ENCODE data around the gene ZNF785. TPM values are rescaled to one million over a fixed set of nuclear protein-coding genes. Genes with fewer than 3 reads are reported as not detected.

ZNF785 gene
- total and polyA plus RNA-seq, 3 experiments from 2014 or later, result 4.8 to 13.0 (median 10.9) TPM

DNA sequence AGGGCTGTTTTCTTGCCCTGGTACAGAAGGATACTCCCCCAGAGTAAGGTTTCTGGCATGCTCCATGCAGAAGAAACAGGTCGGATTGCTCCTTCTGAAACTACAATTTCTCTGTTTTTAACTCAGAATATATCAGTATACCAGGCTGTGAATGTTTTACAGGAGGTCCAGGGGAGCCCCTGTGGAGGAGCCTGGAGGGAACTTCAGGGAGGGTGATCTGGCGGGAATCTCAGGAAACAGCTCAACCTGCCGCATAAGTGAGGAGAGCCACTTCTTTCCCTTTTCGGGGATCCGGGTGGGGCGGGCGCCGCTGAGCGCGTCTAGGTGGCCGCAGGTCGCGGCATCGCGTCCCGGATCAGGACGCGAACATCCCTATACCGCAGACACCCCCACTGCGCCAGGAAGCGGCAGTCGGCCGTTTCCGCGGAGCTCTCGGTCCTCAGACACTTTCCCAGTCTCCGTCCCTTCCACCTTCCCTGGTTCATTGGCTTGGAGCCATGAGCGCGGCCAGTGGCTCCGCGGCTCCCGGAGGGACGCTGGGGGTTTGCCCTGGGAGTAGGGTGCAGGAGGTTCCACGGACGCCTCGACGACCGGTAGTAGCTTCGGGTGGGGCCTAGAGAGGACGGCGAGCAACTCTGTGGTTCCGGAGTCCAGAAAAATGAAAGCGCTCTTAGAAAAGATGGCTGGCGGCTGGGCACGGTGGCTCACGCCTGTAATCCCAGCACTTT, 24.2 kb downstream of the ZNF785 start:
- Mint-ChIP-seq H3K36me3 (peaks cover 0 to 9% (median 0%) of the 10 kb centered on the region in 3 donors), H3K27ac (peak overlapping the region; percentile 73 to 87 (median 81)), H3K4me1 (peaks cover 20 to 38% (median 23%) of the 10 kb centered on the region in 3 donors), H3K27me3 (peaks cover 0 to 2% of the 10 kb centered on the region in 2 donors), H3K4me3 (peak overlapping the region; percentile 80 to 89 (median 83)), H3K9me3 (no peaks in the 10 kb centered on the region)
- peaks cover 13% of the 10 kb centered on the region for H3K4me1 ChIP-seq (ENCODE audit: insufficient read depth, low read length)
- POLR2A ChIA-PET, result interaction anchor here (0.7 to 2.3 kb wide), 3 partner anchors 10 to 71 kb away, joined by 3 to 15 read pairs (median 4); partner anchors contain the start of genes ZNF688 and ZNF747
- no peak overlapping the region for H3K27ac ChIP-seq (ENCODE audit: low read depth, low read length)
- H3K9me3 ChIP-seq (ENCODE audit: low read length), result no peaks in the 10 kb centered on the region
- H3K27me3 ChIP-seq (ENCODE audit: insufficient read depth, low read length, poor library complexity, severe bottlenecking), result no peaks in the 10 kb centered on the region
- peak in 1 of 5 donors; percentile 7 for DNase-seq
- CTCF ChIA-PET, result interaction anchor here (1.0 to 1.6 kb wide), 3 partner anchors 26 to 131 kb away, joined by 3 to 5 read pairs (median 4); partner anchors contain the start of gene DCTPP1
- no peak overlapping the region for H3K4me3 ChIP-seq (ENCODE audit: low read length)
- peaks cover under 1% of the 10 kb centered on the region for H3K36me3 ChIP-seq (ENCODE audit: insufficient read depth, low read length)

DNA sequence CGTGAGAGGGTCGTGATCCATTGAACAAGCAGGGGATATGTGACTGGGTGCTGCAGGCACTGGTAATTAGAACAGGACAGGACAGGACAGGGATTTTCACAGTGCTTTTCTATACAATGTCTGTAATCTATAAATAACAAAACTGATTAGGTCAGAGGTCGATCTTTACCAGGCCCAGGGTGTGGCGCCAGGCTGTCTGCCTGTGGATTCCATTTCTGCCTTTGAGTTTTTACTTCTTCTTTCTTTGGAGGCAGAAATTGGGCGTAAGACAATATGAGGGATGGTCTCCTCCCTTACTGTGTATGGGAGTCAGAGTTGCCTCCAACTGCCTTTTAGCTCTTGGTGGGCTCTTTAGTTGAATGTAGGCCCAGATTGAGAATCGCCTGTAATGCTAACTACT, 25.8 kb downstream of the ZNF785 start:
- peak overlapping the region in 4 of 8 donors; percentile 43 to 87 (median 68) for H3K27ac Mint-ChIP-seq
- peaks cover 0 to 2% of the 10 kb centered on the region in 2 donors for H3K27me3 Mint-ChIP-seq
- peaks cover 0 to 22% (median 0%) of the 10 kb centered on the region in 3 donors for H3K36me3 Mint-ChIP-seq
- H3K9me3 ChIP-seq (ENCODE audit: low read length), result no peaks in the 10 kb centered on the region
- peaks cover 17% of the 10 kb centered on the region for H3K4me1 ChIP-seq (ENCODE audit: insufficient read depth, low read length)
- peak overlapping the region in 6 of 7 donors; percentile 53 to 90 (median 76) for H3K4me3 Mint-ChIP-seq
- peaks cover 24 to 49% (median 26%) of the 10 kb centered on the region in 3 donors for H3K4me1 Mint-ChIP-seq
- no peak overlapping the region for H3K27ac ChIP-seq (ENCODE audit: low read depth, low read length)
- H3K27me3 ChIP-seq (ENCODE audit: insufficient read depth, low read length, poor library complexity, severe bottlenecking), result no peaks in the 10 kb centered on the region
- no peak for DNase-seq
- H3K9me3 Mint-ChIP-seq, result no peaks in the 10 kb centered on the region
- CTCF ChIA-PET, result interaction anchor here (1.2 to 3.2 kb wide), 3 partner anchors 25 to 43 kb away, joined by 3 to 69 read pairs (median 6); partner anchors contain the start of gene ZNF747
- POLR2A ChIA-PET, result no interaction called here
- no peak overlapping the region for H3K4me3 ChIP-seq (ENCODE audit: low read length)
- H3K36me3 ChIP-seq (ENCODE audit: insufficient read depth, low read length), result peaks cover 4% of the 10 kb centered on the region

DNA sequence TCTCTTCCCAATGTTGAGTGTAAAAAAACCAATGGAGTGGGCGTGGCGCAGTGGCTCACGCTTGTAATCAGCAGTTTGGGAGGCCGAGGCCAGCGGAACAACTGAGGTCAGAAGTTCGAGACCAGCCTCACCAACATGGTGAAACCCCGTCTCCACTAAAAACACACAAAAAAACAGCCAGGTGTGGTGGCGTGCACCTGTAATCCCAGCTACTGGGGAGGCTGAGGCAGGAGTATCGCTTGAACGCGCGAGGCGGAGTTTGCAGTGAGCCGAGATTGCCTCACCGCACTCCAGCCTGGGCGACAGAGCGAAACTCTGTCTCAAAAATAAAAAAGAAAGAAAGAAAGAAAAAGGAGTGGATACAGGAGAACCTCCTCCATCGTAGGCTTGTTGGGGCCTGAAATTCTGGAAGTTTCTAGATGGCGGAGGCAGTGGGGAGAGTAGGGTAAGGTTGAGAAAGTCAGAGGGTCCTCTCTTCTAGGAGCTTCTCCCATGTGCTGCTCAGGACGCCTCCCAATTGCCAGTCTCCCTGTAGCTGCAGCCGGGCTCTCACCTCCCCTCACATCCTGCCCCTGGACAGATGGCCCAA, 26.6 kb downstream of the ZNF785 start:
- Mint-ChIP-seq H3K36me3 (peaks cover 0 to 30% (median 2%) of the 10 kb centered on the region in 3 donors), H3K4me1 (peaks cover 31 to 56% (median 33%) of the 10 kb centered on the region in 3 donors), H3K27ac (peak overlapping the region; percentile 82 to 97 (median 92)), H3K27me3 (peaks cover 0 to 2% of the 10 kb centered on the region in 2 donors), H3K9me3 (no peaks in the 10 kb centered on the region), H3K4me3 (peak overlapping the region; percentile 85 to 95 (median 89))
- H3K27me3 ChIP-seq (ENCODE audit: insufficient read depth, low read length, poor library complexity, severe bottlenecking), result no peaks in the 10 kb centered on the region
- no peaks in the 10 kb centered on the region for H3K9me3 ChIP-seq (ENCODE audit: low read length)
- peaks cover 20% of the 10 kb centered on the region for H3K4me1 ChIP-seq (ENCODE audit: insufficient read depth, low read length)
- ChIA-PET POLR2A (interaction anchor here (0.5 to 6.7 kb wide), 13 partner anchors 9 to 180 kb away, joined by 3 to 71 read pairs (median 5); partner anchors contain the start of genes DCTPP1, FBRS, PRR14 and SEPHS2), CTCF (interaction anchor here (0.6 to 3.2 kb wide), 20 partner anchors 8 to 149 kb away, joined by 3 to 69 read pairs (median 4); partner anchors contain the start of genes DCTPP1, FBRS, ZNF688 and ZNF747)
- H3K27ac ChIP-seq (ENCODE audit: low read depth, low read length), result peak overlapping the region; percentile 93
- H3K4me3 ChIP-seq (ENCODE audit: low read length), result peak overlapping the region; percentile 90
- peaks cover 9% of the 10 kb centered on the region for H3K36me3 ChIP-seq (ENCODE audit: insufficient read depth, low read length)
- no peak for DNase-seq

GRCh38 chr16:30557957-30558788, 27.3 kb downstream of the ZNF785 start, which contains the start of gene ZNF764:
TSS of gene ZNF764 (minus strand) at chr16:30558374. CDS start at chr16:30558182, 192 bp downstream.
- POLR2A ChIA-PET, result interaction anchor here (0.5 to 6.7 kb wide), 19 partner anchors 10 to 179 kb away, joined by 3 to 71 read pairs (median 4); partner anchors contain the start of genes DCTPP1, FBRS, PRR14 and SEPHS2
- peak within 1 kb of the TSS; percentile 90 for H3K4me3 ChIP-seq (ENCODE audit: low read length)

GRCh38 chr16:30557707-30557956, 27.9 kb downstream of the ZNF785 start:
- Histone ChIP-seq H3K4me3 (ENCODE audit: low read length) (peak overlapping the region; percentile 90), H3K4me1 (ENCODE audit: insufficient read depth, low read length) (peaks cover 33% of the 10 kb centered on the region), H3K36me3 (ENCODE audit: insufficient read depth, low read length) (peaks cover 15% of the 10 kb centered on the region), H3K27me3 (ENCODE audit: insufficient read depth, low read length, poor library complexity, severe bottlenecking) (no peaks in the 10 kb centered on the region), H3K27ac (ENCODE audit: low read depth, low read length) (peak overlapping the region; percentile 93), H3K9me3 (ENCODE audit: low read length) (no peaks in the 10 kb centered on the region)
- peaks cover 0 to 38% (median 2%) of the 10 kb centered on the region in 3 donors for H3K36me3 Mint-ChIP-seq
- CTCF ChIA-PET, result interaction anchor here (0.8 to 3.2 kb wide), 13 partner anchors 8 to 128 kb away, joined by 3 to 69 read pairs (median 7); partner anchors contain the start of genes DCTPP1, ZNF688 and ZNF747
- POLR2A ChIA-PET, result interaction anchor here (0.6 to 6.7 kb wide), 11 partner anchors 12 to 140 kb away, joined by 3 to 71 read pairs (median 5); partner anchors contain the start of genes ZNF688 and ZNF747
- no peaks in the 10 kb centered on the region for H3K9me3 Mint-ChIP-seq
- peak overlapping the region; percentile 87 to 97 (median 92) for H3K27ac Mint-ChIP-seq
- DNase-seq, result no peak
- H3K4me1 Mint-ChIP-seq, result peaks cover 44 to 68% (median 45%) of the 10 kb centered on the region in 3 donors
- H3K4me3 Mint-ChIP-seq, result peak overlapping the region; percentile 85 to 95 (median 89)
- H3K27me3 Mint-ChIP-seq, result peaks cover 0 to 2% of the 10 kb centered on the region in 2 donors

More at GRCh38 chr16:30557957-30558788, 27.3 kb downstream of the ZNF785 start, which contains the start of gene ZNF764:
- peaks cover 0 to 37% (median 2%) of the 10 kb centered on the region in 3 donors for H3K36me3 Mint-ChIP-seq
- CTCF ChIA-PET, result interaction anchor here (0.6 to 3.2 kb wide), 21 partner anchors 9 to 149 kb away, joined by 3 to 69 read pairs (median 4); partner anchors contain the start of genes DCTPP1, FBRS, ZNF688 and ZNF747
- DNase-seq, result peak; percentile 92 to 98 (median 95)
- H3K27me3 ChIP-seq (ENCODE audit: insufficient read depth, low read length, poor library complexity, severe bottlenecking), result no peaks in the 10 kb centered on the region
- H3K4me1 Mint-ChIP-seq, result peaks cover 38 to 63% (median 40%) of the 10 kb centered on the region in 3 donors
- peak within 1 kb of the TSS; percentile 85 to 95 (median 89) for H3K4me3 Mint-ChIP-seq
- H3K9me3 Mint-ChIP-seq, result no peaks in the 10 kb centered on the region
- H3K36me3 ChIP-seq (ENCODE audit: insufficient read depth, low read length), result peaks cover 15% of the 10 kb centered on the region
- peak within 1 kb of the TSS; percentile 87 to 97 (median 92) for H3K27ac Mint-ChIP-seq
- peaks cover 27% of the 10 kb centered on the region for H3K4me1 ChIP-seq (ENCODE audit: insufficient read depth, low read length)
- peaks cover 0 to 2% of the 10 kb centered on the region in 2 donors for H3K27me3 Mint-ChIP-seq
- H3K9me3 ChIP-seq (ENCODE audit: low read length), result no peaks in the 10 kb centered on the region
- H3K27ac ChIP-seq (ENCODE audit: low read depth, low read length), result peak within 1 kb of the TSS; percentile 93

DNA sequence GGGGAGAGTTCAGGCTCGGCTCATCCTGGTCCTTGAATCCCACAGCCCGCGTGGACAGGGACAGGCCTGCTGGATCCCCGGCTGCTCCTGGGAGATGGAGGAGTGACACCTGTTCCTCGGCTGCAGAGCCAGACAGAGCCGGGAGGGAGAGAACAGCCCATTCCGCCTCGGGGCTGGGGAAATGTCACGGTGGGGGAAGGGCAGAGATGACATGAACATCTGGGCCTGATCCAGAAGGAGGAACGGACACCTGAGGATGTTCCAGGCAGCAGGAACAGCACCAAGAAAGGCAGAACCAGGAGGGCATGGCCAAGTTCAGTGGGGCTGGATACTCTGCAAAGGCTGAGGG, 29.4 kb downstream of the ZNF785 start:
- CTCF ChIA-PET, result interaction anchor here (2.8 kb wide), 1 partner anchor 15 kb away, joined by 19 read pairs; the partner anchor contains the start of gene ZNF688
- no peak for DNase-seq
- Mint-ChIP-seq H3K9me3 (no peaks in the 10 kb centered on the region), H3K27me3 (peaks cover 0 to 4% of the 10 kb centered on the region in 2 donors), H3K4me1 (peaks cover 53 to 77% (median 56%) of the 10 kb centered on the region in 3 donors), H3K36me3 (peaks cover 0 to 40% (median 2%) of the 10 kb centered on the region in 3 donors), H3K27ac (peak overlapping the region in 5 of 8 donors; percentile 33 to 92 (median 87)), H3K4me3 (peak overlapping the region; percentile 50 to 95 (median 88))
- H3K36me3 ChIP-seq (ENCODE audit: insufficient read depth, low read length), result peaks cover 15% of the 10 kb centered on the region
- no peak overlapping the region for H3K27ac ChIP-seq (ENCODE audit: low read depth, low read length)
- no peaks in the 10 kb centered on the region for H3K9me3 ChIP-seq (ENCODE audit: low read length)
- H3K4me1 ChIP-seq (ENCODE audit: insufficient read depth, low read length), result peaks cover 48% of the 10 kb centered on the region
- no peak overlapping the region for H3K4me3 ChIP-seq (ENCODE audit: low read length)
- H3K27me3 ChIP-seq (ENCODE audit: insufficient read depth, low read length, poor library complexity, severe bottlenecking), result no peaks in the 10 kb centered on the region
- POLR2A ChIA-PET, result interaction anchor here (6.7 kb wide), 1 partner anchor 22 kb away, joined by 71 read pairs; the partner anchor contains the start of gene ZNF747
